Measurements from ENCODE around the gene VEZF1. TPM values are rescaled to one million over a fixed set of nuclear protein-coding genes. Genes with fewer than 3 reads are reported as not detected.

VEZF1 gene
- total and polyA plus RNA-seq, 5 donors from 2014 or later: 44.6 to 51.3 (median 48.2) TPM

GRCh38 chr17:58007781-58008706 is 20.0 kb upstream of the VEZF1 start:
- no peaks in the 10 kb centered on the region for H3K27me3 ChIP-seq (ENCODE audit: control insufficient read depth, insufficient read depth, low read length)
- peak overlapping the region; percentile 97 for H3K27ac ChIP-seq (ENCODE audit: insufficient read depth, low read length, poor library complexity, severe bottlenecking)
- peaks cover 7% of the 10 kb centered on the region for H3K27me3 Mint-ChIP-seq
- H3K4me1 Mint-ChIP-seq: peaks cover 21 to 50% (median 34%) of the 10 kb centered on the region in 4 donors
- H3K4me1 ChIP-seq (ENCODE audit: control insufficient read depth, insufficient read depth, low read length, poor library complexity, severe bottlenecking): peaks cover 38% of the 10 kb centered on the region
- peaks cover 28% of the 10 kb centered on the region for H3K36me3 ChIP-seq (ENCODE audit: control insufficient read depth, insufficient read depth, low read length)
- H3K4me3 ChIP-seq (ENCODE audit: low read depth, low read length): peak overlapping the region; percentile 88
- H3K27ac Mint-ChIP-seq: peak overlapping the region; percentile 99 to 100 (median 100)
- peaks cover 35% of the 10 kb centered on the region for H3K36me3 Mint-ChIP-seq
- peak overlapping the region; percentile 99 to 100 (median 100) for H3K4me3 Mint-ChIP-seq
- H3K9me3 Mint-ChIP-seq: no peaks in the 10 kb centered on the region
- ATAC-seq (ENCODE audit: low read depth in 2 of 2) (no peak), DNase-seq (no peak)
- no peaks in the 10 kb centered on the region for H3K9me3 ChIP-seq (ENCODE audit: control insufficient read depth in 2 of 2, low read length in 2 of 2)

GRCh38 chr17:58006924-58007780 is 19.1 kb upstream of the VEZF1 start, which contains the start of gene SRSF1:
Gene SRSF1 (minus strand): TSS chr17:58007246. CDS start chr17:58007137, 109 bp downstream.
- DNase-seq (peak; percentile 97 to 99 (median 99)), ATAC-seq (ENCODE audit: low read depth in 2 of 2) (peak; percentile 88 to 90)
- H3K36me3 Mint-ChIP-seq: peaks cover 37% of the 10 kb centered on the region
- Histone ChIP-seq H3K27ac (ENCODE audit: insufficient read depth, low read length, poor library complexity, severe bottlenecking) (peak within 1 kb of the TSS; percentile 97), H3K36me3 (ENCODE audit: control insufficient read depth, insufficient read depth, low read length) (peaks cover 37% of the 10 kb centered on the region), H3K4me1 (ENCODE audit: control insufficient read depth, insufficient read depth, low read length, poor library complexity, severe bottlenecking) (peaks cover 38% of the 10 kb centered on the region), H3K9me3 (ENCODE audit: control insufficient read depth in 2 of 2, low read length in 2 of 2) (no peaks in the 10 kb centered on the region), H3K4me3 (ENCODE audit: low read depth, low read length) (peak within 1 kb of the TSS; percentile 88), H3K27me3 (ENCODE audit: control insufficient read depth, insufficient read depth, low read length) (no peaks in the 10 kb centered on the region)
- no peaks in the 10 kb centered on the region for H3K9me3 Mint-ChIP-seq
- peaks cover 7% of the 10 kb centered on the region for H3K27me3 Mint-ChIP-seq
- peak within 1 kb of the TSS; percentile 99 to 100 (median 100) for H3K27ac Mint-ChIP-seq
- peak within 1 kb of the TSS; percentile 99 to 100 (median 100) for H3K4me3 Mint-ChIP-seq
- peaks cover 22 to 59% (median 40%) of the 10 kb centered on the region in 4 donors for H3K4me1 Mint-ChIP-seq

GRCh38 chr17:58006560-58006923 is 18.5 kb upstream of the VEZF1 start:
- no peaks in the 10 kb centered on the region for H3K9me3 Mint-ChIP-seq
- peak overlapping the region; percentile 97 for H3K27ac ChIP-seq (ENCODE audit: insufficient read depth, low read length, poor library complexity, severe bottlenecking)
- H3K9me3 ChIP-seq (ENCODE audit: control insufficient read depth in 2 of 2, low read length in 2 of 2): no peaks in the 10 kb centered on the region
- H3K4me1 ChIP-seq (ENCODE audit: control insufficient read depth, insufficient read depth, low read length, poor library complexity, severe bottlenecking): peaks cover 38% of the 10 kb centered on the region
- H3K27me3 Mint-ChIP-seq: peaks cover 7% of the 10 kb centered on the region
- H3K36me3 ChIP-seq (ENCODE audit: control insufficient read depth, insufficient read depth, low read length): peaks cover 38% of the 10 kb centered on the region
- peak overlapping the region; percentile 88 for H3K4me3 ChIP-seq (ENCODE audit: low read depth, low read length)
- peaks cover 22 to 65% (median 40%) of the 10 kb centered on the region in 4 donors for H3K4me1 Mint-ChIP-seq
- no peaks in the 10 kb centered on the region for H3K27me3 ChIP-seq (ENCODE audit: control insufficient read depth, insufficient read depth, low read length)
- ATAC-seq (ENCODE audit: low read depth in 2 of 2) (no peak), DNase-seq (peak in 1 of 3 donors; percentile 56)
- H3K36me3 Mint-ChIP-seq: peaks cover 37% of the 10 kb centered on the region
- peak overlapping the region; percentile 99 to 100 (median 100) for H3K27ac Mint-ChIP-seq
- peak overlapping the region; percentile 99 to 100 (median 100) for H3K4me3 Mint-ChIP-seq

GRCh38 chr17:58005728-58006559 is 17.9 kb upstream of the VEZF1 start:
- no peaks in the 10 kb centered on the region for H3K27me3 ChIP-seq (ENCODE audit: control insufficient read depth, insufficient read depth, low read length)
- H3K4me1 Mint-ChIP-seq: peaks cover 22 to 65% (median 40%) of the 10 kb centered on the region in 4 donors
- peak in 2 of 3 donors; percentile 38 to 39 for DNase-seq
- H3K27ac ChIP-seq (ENCODE audit: insufficient read depth, low read length, poor library complexity, severe bottlenecking): peak overlapping the region; percentile 97
- H3K4me3 ChIP-seq (ENCODE audit: low read depth, low read length): peak overlapping the region; percentile 88
- H3K9me3 Mint-ChIP-seq: no peaks in the 10 kb centered on the region
- H3K36me3 ChIP-seq (ENCODE audit: control insufficient read depth, insufficient read depth, low read length): peaks cover 41% of the 10 kb centered on the region
- peak overlapping the region; percentile 99 to 100 (median 100) for H3K4me3 Mint-ChIP-seq
- H3K27ac Mint-ChIP-seq: peak overlapping the region; percentile 99 to 100 (median 100)
- H3K9me3 ChIP-seq (ENCODE audit: control insufficient read depth in 2 of 2, low read length in 2 of 2): no peaks in the 10 kb centered on the region
- H3K36me3 Mint-ChIP-seq: peaks cover 37% of the 10 kb centered on the region
- no peak for ATAC-seq (ENCODE audit: low read depth in 2 of 2)
- H3K27me3 Mint-ChIP-seq: peaks cover 7% of the 10 kb centered on the region
- H3K4me1 ChIP-seq (ENCODE audit: control insufficient read depth, insufficient read depth, low read length, poor library complexity, severe bottlenecking): peaks cover 38% of the 10 kb centered on the region

GRCh38 chr17:58005031-58005727 is 17.1 kb upstream of the VEZF1 start:
- Mint-ChIP-seq H3K27me3 (peaks cover 7% of the 10 kb centered on the region), H3K36me3 (peaks cover 37% of the 10 kb centered on the region), H3K27ac (peak overlapping the region; percentile 99 to 100 (median 100)), H3K4me1 (peaks cover 22 to 70% (median 43%) of the 10 kb centered on the region in 4 donors), H3K9me3 (no peaks in the 10 kb centered on the region), H3K4me3 (peak overlapping the region; percentile 99 to 100 (median 100))
- Histone ChIP-seq H3K27me3 (ENCODE audit: control insufficient read depth, insufficient read depth, low read length) (no peaks in the 10 kb centered on the region), H3K36me3 (ENCODE audit: control insufficient read depth, insufficient read depth, low read length) (peaks cover 47% of the 10 kb centered on the region), H3K4me1 (ENCODE audit: control insufficient read depth, insufficient read depth, low read length, poor library complexity, severe bottlenecking) (peaks cover 38% of the 10 kb centered on the region), H3K9me3 (ENCODE audit: control insufficient read depth in 2 of 2, low read length in 2 of 2) (no peaks in the 10 kb centered on the region), H3K4me3 (ENCODE audit: low read depth, low read length) (peak overlapping the region; percentile 88), H3K27ac (ENCODE audit: insufficient read depth, low read length, poor library complexity, severe bottlenecking) (peak overlapping the region; percentile 97)
- ATAC-seq (ENCODE audit: low read depth in 2 of 2) (no peak), DNase-seq (no peak)

GRCh38 chr17:58004060-58004459 is 16.0 kb upstream of the VEZF1 start:
- H3K27me3 ChIP-seq (ENCODE audit: control insufficient read depth, insufficient read depth, low read length): no peaks in the 10 kb centered on the region
- Mint-ChIP-seq H3K36me3 (peaks cover 37% of the 10 kb centered on the region), H3K27me3 (peaks cover 7% of the 10 kb centered on the region), H3K27ac (no peak overlapping the region), H3K4me1 (peaks cover 29 to 79% (median 52%) of the 10 kb centered on the region in 4 donors), H3K9me3 (no peaks in the 10 kb centered on the region), H3K4me3 (peak overlapping the region; percentile 7 to 100 (median 86))
- DNase-seq: no peak
- no peak for ATAC-seq (ENCODE audit: low read depth in 2 of 2)
- H3K4me3 ChIP-seq (ENCODE audit: low read depth, low read length): peak overlapping the region; percentile 88
- H3K9me3 ChIP-seq (ENCODE audit: control insufficient read depth in 2 of 2, low read length in 2 of 2): no peaks in the 10 kb centered on the region
- H3K4me1 ChIP-seq (ENCODE audit: control insufficient read depth, insufficient read depth, low read length, poor library complexity, severe bottlenecking): peaks cover 46% of the 10 kb centered on the region
- peak overlapping the region; percentile 53 for H3K27ac ChIP-seq (ENCODE audit: insufficient read depth, low read length, poor library complexity, severe bottlenecking)
- peaks cover 47% of the 10 kb centered on the region for H3K36me3 ChIP-seq (ENCODE audit: control insufficient read depth, insufficient read depth, low read length)

Measured in CD4-positive, CD25-positive, alpha-beta regulatory T cell (primary cell).